HEK293 (cell line): ENCODE measurements around the gene SZRD1.

Experiments
- AEBP2 ChIP-seq: fragments of 450-650 bp; formaldehyde crosslinking; IDR thresholded peaks from 2 replicates; pipeline ENCODE4 v1.5.1; 2016; ENCODE audit warnings: missing biosample characterization, missing genetic modification characterization, borderline replicate concordance
- CTCF ChIP-seq: fragments of 450-650 bp; formaldehyde crosslinking; IDR thresholded peaks from 2 replicates; pipeline ENCODE4 v1.5.1; 2016; ENCODE audit warnings: missing biosample characterization, missing genetic modification characterization
- KLF17 ChIP-seq: fragments of 450-650 bp; formaldehyde crosslinking; IDR thresholded peaks from 2 replicates; pipeline ENCODE4 v1.5.1; 2016; ENCODE audit warnings: missing biosample characterization, missing genetic modification characterization
- ZNF18 ChIP-seq: fragments of 450-650 bp; formaldehyde crosslinking; IDR thresholded peaks from 2 replicates; pipeline ENCODE4 v1.5.1; 2016; ENCODE audit warnings: missing biosample characterization, missing genetic modification characterization

GRCh38 chr1:16438924-16439323 is 71.9 kb downstream of the SZRD1 start:
- TF ChIP-seq AEBP2, result no peak
- TF ChIP-seq CTCF, result no peak
- no peak for TF ChIP-seq KLF17 (tag by site-specific recombination)
- no peak for TF ChIP-seq ZNF18 (tag by site-specific recombination)
